GM12878 (cell line): ENCODE measurements around the gene FTO. TPM values are rescaled to one million over a fixed set of nuclear protein-coding genes. Genes with fewer than 3 reads are reported as not detected.

Experiments used
- ATAC-seq: fragments of 200-7000 bp; cut with Tn5 transposase; 3 replicates; pipeline ENCODE4 v1.9.1; 2020; ENCODE audit warnings: mild to moderate bottlenecking, moderate library complexity
- BruUV-seq: library from RNA; stranded (reverse); fragments of 400-500 nt; replicated peaks from 2 replicates; lab custom pipeline; 2021; lab: Mats Ljungman, UMichigan
- CTCF ChIA-PET: fragments of 300-600 bp; sonication (Branson Sonifier 250); formaldehyde crosslinking; extraction: SDS; loops from one replicate; lab custom pipeline; 2021; ENCODE audit warnings: inconsistent platforms; lab: Yijun Ruan, JAX
- POLR2A ChIA-PET: fragments of 350-600 bp; formaldehyde crosslinking; extraction: SDS; loops from one replicate; lab custom pipeline; 2021; ENCODE audit warnings: inconsistent platforms; lab: Charles Lee
- RAD21 ChIA-PET: fragments of 300-600 bp; sonication (Branson Sonifier 250); formaldehyde crosslinking; loops from one replicate; lab custom pipeline; 2023; ENCODE audit warnings: antibody characterized with exemption; ENCODE audit not compliant: unreplicated experiment; lab: Charles Lee
- SMC1A ChIA-PET: fragments of 300-600 bp; sonication (Branson Sonifier 250); formaldehyde crosslinking; loops from one replicate; lab custom pipeline; 2023; ENCODE audit not compliant: unreplicated experiment, uncharacterized antibody; lab: Charles Lee
- DNase-seq: peaks from one replicate; pipeline ENCODE4 v3.0.0-alpha.2; 2011; ENCODE audit warnings: low read depth, low spot score
- FAIRE-seq: peaks from 3 replicates; lab custom pipeline; 2011; peaks lifted over from hg19 to GRCh38; lab: Jason Lieb, UNC
- H2AFZ ChIP-seq: 2 replicates; pipeline ENCODE4 v1.6.0; 2011; ENCODE audit warnings: low read depth, low read length, control low read depth; ENCODE audit not compliant: control insufficient read depth
- H3K27ac ChIP-seq: 2 replicates; pipeline ENCODE4 v1.5.1; 2011; ENCODE audit warnings: control low read depth; ENCODE audit not compliant: control insufficient read depth, insufficient read depth
- H3K27me3 ChIP-seq, 2 experiments: replicated peaks in 1 of 2; 2 replicates each; pipeline versions ENCODE4 v1.6.0 to v1.6.1; 2011; ENCODE audit warnings: low read length in 1 of 2; ENCODE audit not compliant: control insufficient read depth in 2 of 2, insufficient read depth in 2 of 2
- H3K36me3 ChIP-seq, 2 experiments: 2 replicates each; pipeline ENCODE4 v1.5.1; 2011; ENCODE audit warnings: low read length in 1 of 2; ENCODE audit not compliant: control insufficient read depth in 2 of 2, insufficient read depth in 2 of 2
- H3K4me1 ChIP-seq: 2 replicates; pipeline ENCODE4 v1.6.1; 2011; ENCODE audit warnings: mild to moderate bottlenecking, low read length, moderate library complexity, mixed read lengths; ENCODE audit not compliant: control insufficient read depth, insufficient read depth
- H3K4me2 ChIP-seq: 2 replicates; pipeline ENCODE4 v1.6.0; 2011; ENCODE audit warnings: control low read depth; ENCODE audit not compliant: control insufficient read depth, insufficient read depth
- H3K4me3 ChIP-seq: fragments of 200-600 bp; sonication (generic); 2 replicates; pipeline ENCODE4 v1.5.1; 2016
- H3K79me2 ChIP-seq: 2 replicates; pipeline ENCODE4 v1.6.0; 2011; ENCODE audit warnings: low read length; ENCODE audit not compliant: control insufficient read depth, insufficient read depth
- H3K9ac ChIP-seq: 2 replicates; pipeline ENCODE4 v1.8.0; 2011; ENCODE audit warnings: low read length, control low read depth, mixed read lengths; ENCODE audit not compliant: control insufficient read depth, insufficient read depth
- H3K9me3 ChIP-seq: replicated peaks from 3 replicates; pipeline ENCODE4 v1.5.1; 2011; ENCODE audit warnings: mild to moderate bottlenecking, low read length; ENCODE audit not compliant: control insufficient read depth, insufficient read depth
- H4K20me1 ChIP-seq: 2 replicates; pipeline ENCODE4 v1.6.0; 2011; ENCODE audit not compliant: control insufficient read depth, insufficient read depth
- BCL3 ChIP-seq: IDR thresholded peaks from 2 replicates; pipeline ENCODE4 v1.6.1; 2011; ENCODE audit warnings: borderline replicate concordance, low read depth, mild to moderate bottlenecking, moderate library complexity, low read length; ENCODE audit not compliant: insufficient read depth, poor library complexity, severe bottlenecking
- CTCF ChIP-seq, 3 experiments: IDR thresholded peaks in 2 of 3; conservative IDR thresholded peaks in 1 of 3; 2 replicates each; pipeline ENCODE4 v1.5.1; 2011; ENCODE audit warnings: low read depth in 3 of 3, low read length in 3 of 3, mild to moderate bottlenecking in 3 of 3, control low read depth in 2 of 3, moderate library complexity in 2 of 3, inconsistent platforms in 1 of 3, mixed read lengths in 1 of 3; ENCODE audit not compliant: control insufficient read depth in 2 of 3, insufficient read depth in 1 of 3; ENCODE audit errors: extremely low read depth in 1 of 3
- RAD21 ChIP-seq: IDR thresholded peaks from 2 replicates; pipeline ENCODE4 v1.6.1; 2011; ENCODE audit warnings: mild to moderate bottlenecking, low read depth, low read length, moderate library complexity; ENCODE audit not compliant: insufficient read depth
- RUNX3 ChIP-seq: IDR thresholded peaks from 2 replicates; pipeline ENCODE4 v1.6.1; 2012; ENCODE audit warnings: low read length, inconsistent platforms
- SMC3 ChIP-seq: IDR thresholded peaks from 2 replicates; pipeline ENCODE4 v1.6.1; 2011; ENCODE audit warnings: low read length, improper control_type of control experiment, borderline replicate concordance
- ZNF207 ChIP-seq: fragments of 450-650 bp; IDR thresholded peaks from 2 replicates; pipeline ENCODE4 v1.6.1; 2014; ENCODE audit warnings: antibody characterized with exemption, mild to moderate bottlenecking, borderline replicate concordance
- WGBS: methylation state at CpG from one replicate; pipeline ENCODE4 v1.1.6; 2016; ENCODE audit warnings: low lambda C conversion rate; ENCODE audit not compliant: insufficient replicate concordance, insufficient coverage; ENCODE audit errors: missing lambda C conversion rate; 5-methylcytosine and 5-hydroxymethylcytosine counted together
- in situ Hi-C: fragments of 300-500 bp; cut with MboI; formaldehyde crosslinking; loops from 9 replicates; pipeline ENCODE4 v1.14.3; 2018; ENCODE audit warnings: mixed read lengths
- intact Hi-C: fragments of 100-400 bp; cut with micrococcal nuclease; formaldehyde crosslinking; loops from one replicate; pipeline ENCODE4 v1.14.2; 2022; ENCODE audit not compliant: unreplicated experiment
- polyA plus RNA-seq, 11 experiments: library from polyadenylated mRNA; depleted of rRNA in 4 of 11; unstranded in 6 of 11; stranded (reverse) in 5 of 11; fragments of >200 nt; fragmentation: Nextera tagmentation in 4 of 11; fragmentation: Illumina TruSeq in 1 of 11; extraction: Ambion mirVana in 4 of 11; extraction: Trizol in 1 of 11; gene quantifications; 1 replicate in 1 of 11; 2 replicates in 10 of 11; pipeline versions ENCODE4 v1.2.1 to v1.2.3, GENCODE V29; 2011 to 2016; ENCODE audit warnings: inconsistent platforms in 2 of 11, missing spikeins in 2 of 11, low read depth in 1 of 11
- total RNA-seq, 4 experiments: library from RNA; depleted of rRNA in 3 of 4; stranded (reverse); fragments of >200 nt in 3 of 4; fragmentation: Illumina TruSeq in 1 of 4; extraction: Trizol in 1 of 4; gene quantifications; 2 replicates each; pipeline versions ENCODE4 v1.2.1 to v1.2.3, GENCODE V29; 2013 to 2021

The FTO gene
- total and polyA plus RNA-seq, 10 of the 15 experiments (the other 5 are each of a cell fraction or from before 2014, with no cell fraction given) = 20.1 to 55.0 (median 47.0) TPM

- TF ChIP-seq CTCF (IDR thresholded peaks at IDR 0.05 in 2 of 3, conservative IDR thresholded peaks at IDR 0.05 in 1 of 3; ENCODE audit: control insufficient read depth in 2 of 3, extremely low read depth in 1 of 3, insufficient read depth in 1 of 3, low read depth in 3 of 3, low read length in 3 of 3) = peak; percentile 47 to 70 (median 69)
- peak; percentile 38; the same call in 1 of the 2 replicates for TF ChIP-seq SMC3
- no peak for TF ChIP-seq BCL3
- peak; percentile 39 for TF ChIP-seq RAD21
- TF ChIP-seq ZNF207 = no peak
- peak; percentile 55; the same call in 1 of the 2 replicates for TF ChIP-seq RUNX3
- Histone ChIP-seq H3K36me3 (no peaks in the 10 kb centered on the region), H3K27me3 (no peaks in the 10 kb centered on the region), H2AFZ (no peak overlapping the region), H3K9me3 (peaks cover 2% of the 10 kb centered on the region; the same call in 2 of the 3 replicates), H3K4me3 (no peak overlapping the region), H3K79me2 (no peaks in the 10 kb centered on the region; the same call in none of the 2 replicates), H3K27ac (no peak overlapping the region), H3K9ac (no peak overlapping the region), H3K4me2 (no peak overlapping the region), H4K20me1 (no peaks in the 10 kb centered on the region), H3K4me1 (peaks cover 4% of the 10 kb centered on the region)
- BruUV-seq = no TSS peak
- ChIA-PET RAD21 (interaction anchor here (0.9 to 2.6 kb wide), 2 partner anchors 11 to 82 kb away, joined by 3 to 8 read pairs; no protein-coding TSS in a partner anchor), POLR2A (no interaction called here), CTCF (interaction anchor here (0.6 to 3.5 kb wide), 36 partner anchors 8 to 1292 kb away, joined by 3 to 44 read pairs (median 4); partner anchors contain the start of genes FTO and RPGRIP1L), SMC1A (interaction anchor here (0.6 to 5.1 kb wide), 12 partner anchors 10 to 1977 kb away, joined by 3 to 28 read pairs (median 4); no protein-coding TSS in a partner anchor)
- FAIRE-seq (no peak), DNase-seq (no peak), ATAC-seq (peak; percentile 67)
- in situ Hi-C loops = no loop called here
- 51% methylated on average over 3 of the region's 3 CpGs for WGBS
- intact Hi-C loops = no loop called here
Observed at GRCh38 chr16:53743149-53743566, 39.2 kb downstream of the FTO start.
